ENCODE results near the gene SMIM29. TPM values are rescaled to one million over a fixed set of nuclear protein-coding genes. Genes with fewer than 3 reads are reported as not detected.

SMIM29 gene
- total and polyA plus RNA-seq, 10 of the 15 experiments (the other 5 are each of a cell fraction or from before 2014, with no cell fraction given): 7.1 to 30.0 (median 16.2) TPM

GRCh38 chr6:34226731-34227586 lies 21.8 kb downstream of the SMIM29 start (continued):
- TF ChIP-seq TCF3 (IDR thresholded peaks at IDR 0.05; ENCODE audit: borderline replicate concordance, insufficient read depth, low read depth, low read length) (no peak), CHD2 (IDR thresholded peaks at IDR 0.05; ENCODE audit: borderline replicate concordance, low read depth, low read length) (0 out of 2 replicates have a peak, but pooled peaks have one; percentile 26), USF2 (IDR thresholded peaks at IDR 0.05; ENCODE audit: borderline replicate concordance, low read depth, low read length) (no peak), TARDBP (IDR thresholded peaks at IDR 0.05; ENCODE audit: borderline replicate concordance) (no peak), BMI1 (IDR thresholded peaks at IDR 0.05; ENCODE audit: borderline replicate concordance) (no peak), NFXL1 (IDR thresholded peaks at IDR 0.05; ENCODE audit: borderline replicate concordance) (no peak), MEF2B (IDR thresholded peaks at IDR 0.05; ENCODE audit: partially characterized antibody, poor library complexity, severe bottlenecking) (no peak), CTCF (IDR thresholded peaks at IDR 0.05 in 2 of 3, conservative IDR thresholded peaks at IDR 0.05 in 1 of 3; ENCODE audit: control insufficient read depth in 2 of 3, extremely low read depth in 1 of 3, insufficient read depth in 1 of 3, low read depth in 3 of 3, low read length in 3 of 3) (0 out of 6 replicates have a peak, but pooled peaks of 2 of the 3 experiments have one; percentile 6 to 9), SIN3A (IDR thresholded peaks at IDR 0.05; ENCODE audit: low read depth, low read length) (no peak), TCF12 (IDR thresholded peaks at IDR 0.05; ENCODE audit: low read depth, low read length) (0 out of 2 replicates have a peak, but pooled peaks have one; percentile 9), HCFC1 (IDR thresholded peaks at IDR 0.05; ENCODE audit: low read length) (no peak), YBX1 (IDR thresholded peaks at IDR 0.05) (no peak), NKRF (conservative IDR thresholded peaks at IDR 0.05) (no peak), ZNF622 (IDR thresholded peaks at IDR 0.05) (no peak), RBBP5 (conservative IDR thresholded peaks at IDR 0.05) (no peak), MLLT1 (IDR thresholded peaks at IDR 0.05) (no peak), KDM1A (IDR thresholded peaks at IDR 0.05; ENCODE audit: borderline replicate concordance) (no peak), NFYB (IDR thresholded peaks at IDR 0.05; ENCODE audit: insufficient read depth, low read depth, low read length) (no peak), BACH1 (IDR thresholded peaks at IDR 0.05; ENCODE audit: borderline replicate concordance) (no peak), EGR1 (IDR thresholded peaks at IDR 0.05; ENCODE audit: borderline replicate concordance in 1 of 2, low read depth in 2 of 2, low read length in 2 of 2) (no peak), CREB1 (IDR thresholded peaks at IDR 0.05; ENCODE audit: low read depth) (no peak), ZBTB33 (IDR thresholded peaks at IDR 0.05) (no peak)
